ENCODE measurements around the gene EHMT1. TPM values are rescaled to one million over a fixed set of nuclear protein-coding genes. Genes with fewer than 3 reads are reported as not detected.
A peak's percentile ranks its signal among the peaks of the same experiment; 100 is the strongest.

EHMT1 gene
- total and polyA plus RNA-seq, 9 of the 15 experiments (the other 6 are each of a cell fraction or from before 2014, with no cell fraction given), result 2.2 to 76.0 (median 36.4) TPM

GRCh38 chr9:137578518-137579258, 40.1 kb upstream of the EHMT1 start, which contains the start of gene DPH7 (continued):
- TF ChIP-seq HINFP (tag; conservative IDR thresholded peaks at IDR 0.05; ENCODE audit: low read depth) (no peak), CTCFL (IDR thresholded peaks at IDR 0.05; ENCODE audit: borderline replicate concordance, insufficient read depth, low read depth, low read length, poor library complexity, severe bottlenecking) (peak; percentile 99), PHF8 (IDR thresholded peaks at IDR 0.05; ENCODE audit: borderline replicate concordance, low read length) (peak; percentile 86; the same call in 1 of the 2 replicates), ZHX1 (conservative IDR thresholded peaks at IDR 0.05; ENCODE audit: low read length) (no peak), ZNF507 (tag; conservative IDR thresholded peaks at IDR 0.05) (no peak), DMBX1 (CRISPR knock-in tag; IDR thresholded peaks at IDR 0.05; ENCODE audit: borderline replicate concordance) (0 out of 2 replicates have a peak, but pooled peaks have one; percentile 55), TAF7 (tag; IDR thresholded peaks at IDR 0.05) (no peak), NR2F6 (CRISPR knock-in tag; IDR thresholded peaks at IDR 0.05) (no peak), PCBP2 (IDR thresholded peaks at IDR 0.05; ENCODE audit: low read depth, low read length, poor library complexity, severe bottlenecking) (no peak), ATF7 (IDR thresholded peaks at IDR 0.05) (peak; percentile 89), MYBL2 (IDR thresholded peaks at IDR 0.05; ENCODE audit: low read depth) (no peak), MYBL2 (CRISPR knock-in tag; IDR thresholded peaks at IDR 0.05; ENCODE audit: borderline replicate concordance) (no peak), MCM3 (IDR thresholded peaks at IDR 0.05) (no peak), MAFG (tag; conservative IDR thresholded peaks at IDR 0.05) (no peak), TCF15 (CRISPR knock-in tag; IDR thresholded peaks at IDR 0.05) (no peak), CC2D1A (IDR thresholded peaks at IDR 0.05) (no peak), ZNF79 (CRISPR knock-in tag; IDR thresholded peaks at IDR 0.05; ENCODE audit: low read depth) (no peak), PURB (CRISPR knock-in tag; IDR thresholded peaks at IDR 0.05; ENCODE audit: low read depth) (no peak), ZNF23 (CRISPR knock-in tag; IDR thresholded peaks at IDR 0.05) (no peak), NFYB (IDR thresholded peaks at IDR 0.05; ENCODE audit: extremely low read depth, insufficient read length) (no peak)
